Endothelial cell of umbilical vein (primary cell): ENCODE data around the gene ZNF280D.

Source experiments
- EZH2 ChIP-seq: IDR thresholded peaks from 2 replicates; pipeline ENCODE4 v1.6.1; 2012; ENCODE audit warnings: borderline replicate concordance, low read depth, mild to moderate bottlenecking, moderate library complexity, low read length, inconsistent platforms; ENCODE audit not compliant: severe bottlenecking
- JUN ChIP-seq: IDR thresholded peaks from 2 replicates; pipeline ENCODE4 v1.6.1; 2011; ENCODE audit warnings: borderline replicate concordance, low read depth; ENCODE audit not compliant: insufficient read length, insufficient read depth
- MAX ChIP-seq: IDR thresholded peaks from 2 replicates; pipeline ENCODE4 v1.6.1; 2011; ENCODE audit not compliant: insufficient read depth, insufficient read length
- MYC ChIP-seq: IDR thresholded peaks from one replicate; pipeline ENCODE4 v1.6.1; 2011; ENCODE audit warnings: mild to moderate bottlenecking, low read depth, low read length
- POLR2A ChIP-seq: IDR thresholded peaks from 2 replicates; pipeline ENCODE4 v1.6.1; 2012; ENCODE audit warnings: low read depth, mild to moderate bottlenecking, control low read depth, low read length
- POLR2AphosphoS5 ChIP-seq: IDR thresholded peaks from 2 replicates; pipeline ENCODE4 v1.6.1; 2012; ENCODE audit warnings: low read depth, mild to moderate bottlenecking, control low read depth, low read length, moderate library complexity; ENCODE audit not compliant: insufficient read depth
- TF ChIP-seq, protein P1 (sequence below), 2 donors: IDR thresholded peaks; 1 replicate in 1 of 2; 2 replicates in 1 of 2; pipeline ENCODE4 v1.5.1; 2011; ENCODE audit warnings: low read length in 2 of 2, mild to moderate bottlenecking in 2 of 2, moderate library complexity in 2 of 2, control low read depth in 1 of 2, inconsistent platforms in 1 of 2, low read depth in 1 of 2; ENCODE audit not compliant: insufficient read depth in 1 of 2; ENCODE audit errors: extremely low read depth in 1 of 2

- TF ChIP-seq, protein P1, sequence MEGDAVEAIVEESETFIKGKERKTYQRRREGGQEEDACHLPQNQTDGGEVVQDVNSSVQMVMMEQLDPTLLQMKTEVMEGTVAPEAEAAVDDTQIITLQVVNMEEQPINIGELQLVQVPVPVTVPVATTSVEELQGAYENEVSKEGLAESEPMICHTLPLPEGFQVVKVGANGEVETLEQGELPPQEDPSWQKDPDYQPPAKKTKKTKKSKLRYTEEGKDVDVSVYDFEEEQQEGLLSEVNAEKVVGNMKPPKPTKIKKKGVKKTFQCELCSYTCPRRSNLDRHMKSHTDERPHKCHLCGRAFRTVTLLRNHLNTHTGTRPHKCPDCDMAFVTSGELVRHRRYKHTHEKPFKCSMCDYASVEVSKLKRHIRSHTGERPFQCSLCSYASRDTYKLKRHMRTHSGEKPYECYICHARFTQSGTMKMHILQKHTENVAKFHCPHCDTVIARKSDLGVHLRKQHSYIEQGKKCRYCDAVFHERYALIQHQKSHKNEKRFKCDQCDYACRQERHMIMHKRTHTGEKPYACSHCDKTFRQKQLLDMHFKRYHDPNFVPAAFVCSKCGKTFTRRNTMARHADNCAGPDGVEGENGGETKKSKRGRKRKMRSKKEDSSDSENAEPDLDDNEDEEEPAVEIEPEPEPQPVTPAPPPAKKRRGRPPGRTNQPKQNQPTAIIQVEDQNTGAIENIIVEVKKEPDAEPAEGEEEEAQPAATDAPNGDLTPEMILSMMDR (IDR thresholded peaks at IDR 0.05; ENCODE audit: extremely low read depth in 1 of 2, insufficient read depth in 1 of 2, low read depth in 1 of 2, low read length in 2 of 2) = no peak
- TF ChIP-seq POLR2A (no peak), POLR2AphosphoS5 (no peak), EZH2 (no peak), MAX (no peak), JUN (no peak), MYC (no peak)
Measured at GRCh38 chr15:56741541-56741940, 8.2 kb upstream of the ZNF280D start.
